HFFc6 (cell line): Measurements from ENCODE around the gene ILDR1. TPM values are rescaled to one million over a fixed set of nuclear protein-coding genes. Genes with fewer than 3 reads are reported as not detected.

Experiments used
- DNase-seq: peaks from one replicate; pipeline ENCODE4 v3.0.0-alpha.2; 2018
- H3K27ac Mint-ChIP-seq: 2 replicates; pipeline ENCODE4 v1.8.0; 2020; ENCODE audit warnings: mild to moderate bottlenecking, mixed read lengths
- H3K27me3 Mint-ChIP-seq: 2 replicates; pipeline ENCODE4 v1.8.0; 2021; ENCODE audit warnings: mild to moderate bottlenecking, moderate library complexity, mixed read lengths; ENCODE audit not compliant: insufficient read depth
- H3K36me3 Mint-ChIP-seq: 2 replicates; pipeline ENCODE4 v1.8.0; 2021; ENCODE audit warnings: low read depth, mixed read lengths
- H3K4me1 Mint-ChIP-seq: 2 replicates; pipeline ENCODE4 v1.8.0; 2020; ENCODE audit warnings: low read depth, mixed read lengths
- H3K4me3 Mint-ChIP-seq: 2 replicates; pipeline ENCODE4 v1.8.0; 2020; ENCODE audit warnings: mild to moderate bottlenecking, moderate library complexity, mixed read lengths
- H3K9me3 Mint-ChIP-seq: 2 replicates; pipeline ENCODE4 v1.8.0; 2020; ENCODE audit warnings: mild to moderate bottlenecking, mixed read lengths
- CTCF ChIP-seq: fragments of 200-600 bp; sonication (generic); IDR thresholded peaks from 2 replicates; pipeline ENCODE4 v1.5.0; 2021; ENCODE audit warnings: antibody characterized with exemption, mild to moderate bottlenecking
- total RNA-seq, 6 experiments: library from RNA; stranded (reverse); fragmentation: NEBNext Ultra II Directional; extraction: Animal tissue kit (Norgen Biotek cat#: 25700); gene quantifications; 2 replicates in 1 of 6; 3 replicates in 5 of 6; pipeline ENCODE4 v1.2.3, GENCODE V29; 2021

ILDR1 gene
- total RNA-seq, 6 experiments from 2014 or later: not detected

DNA sequence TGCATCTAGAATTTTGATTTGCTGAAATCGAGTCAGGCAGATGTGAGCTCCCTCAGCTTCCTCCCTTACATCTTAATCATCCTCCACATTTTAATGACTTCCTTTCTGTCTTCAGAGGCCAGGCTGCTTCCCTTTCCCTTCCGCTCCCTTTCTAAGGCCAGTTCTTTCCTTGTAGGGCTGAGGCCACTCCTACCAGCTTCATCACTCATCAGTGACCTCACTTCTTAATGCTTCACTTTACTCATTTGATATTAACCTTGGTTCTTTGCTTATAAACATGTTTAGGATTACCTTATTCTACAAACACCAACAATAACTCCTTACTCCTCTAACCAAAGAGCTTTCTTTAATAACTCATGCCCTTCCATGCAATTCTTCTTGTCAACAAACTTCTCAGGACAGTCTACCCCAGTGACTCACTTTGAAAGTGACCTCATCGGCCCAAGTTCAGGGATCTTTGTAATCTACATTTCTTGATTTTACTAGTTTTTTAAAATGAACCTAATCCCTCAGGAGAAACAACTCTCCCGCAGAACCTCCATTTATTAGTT is 23.9 kb downstream of the ILDR1 start:
- Mint-ChIP-seq H3K36me3 (no peaks in the 10 kb centered on the region), H3K27me3 (no peaks in the 10 kb centered on the region; the same call in none of the 2 replicates), H3K9me3 (no peaks in the 10 kb centered on the region), H3K4me3 (peak overlapping the region; percentile 0), H3K27ac (peak overlapping the region; percentile 49), H3K4me1 (peaks cover 51% of the 10 kb centered on the region)
- peak; percentile 41 for DNase-seq
- no peak for TF ChIP-seq CTCF

DNA sequence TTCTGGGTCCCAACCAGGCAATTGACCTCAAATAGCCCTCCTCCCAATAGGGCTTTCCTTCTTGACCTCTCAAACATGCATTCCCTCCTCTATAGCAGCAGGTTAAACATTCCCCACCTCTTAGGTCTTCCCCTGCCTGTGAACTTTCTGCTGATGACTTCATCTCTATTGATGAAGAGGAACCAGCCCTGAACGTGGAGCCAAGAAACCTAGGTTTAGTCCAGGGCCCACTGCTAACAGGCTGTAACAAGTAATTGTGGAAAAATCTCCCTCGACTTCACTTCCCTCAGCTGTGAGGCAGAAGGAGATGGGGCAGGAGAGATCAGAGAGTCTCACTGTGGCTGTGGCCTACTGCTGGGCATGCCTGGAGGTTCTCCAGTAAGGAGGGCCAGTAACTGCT is 24.7 kb downstream of the ILDR1 start:
- TF ChIP-seq CTCF: no peak
- no peak for DNase-seq

DNA sequence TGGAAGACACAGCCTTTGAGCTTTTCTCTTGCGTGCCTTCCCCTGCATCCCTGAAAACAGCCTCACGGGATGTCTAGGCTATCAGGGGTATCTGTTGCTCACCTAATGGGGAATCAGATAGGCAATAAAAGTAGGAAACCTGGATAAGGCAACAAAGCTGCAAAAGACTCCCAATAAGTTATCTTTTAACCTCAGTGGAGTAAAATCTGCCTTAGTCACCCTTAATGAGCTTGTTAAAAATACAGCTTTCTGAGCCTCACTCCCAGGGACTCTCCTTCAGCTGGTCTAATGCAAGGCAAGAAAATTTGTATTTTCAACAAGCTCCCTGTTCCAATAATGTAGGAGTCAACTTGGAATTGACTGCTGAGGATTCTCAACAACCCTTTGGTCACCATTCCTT is 25.6 kb downstream of the ILDR1 start:
- Mint-ChIP-seq H3K36me3 (no peaks in the 10 kb centered on the region), H3K4me3 (no peak overlapping the region), H3K27ac (peak overlapping the region; percentile 94), H3K27me3 (no peaks in the 10 kb centered on the region; the same call in 1 of the 2 replicates), H3K4me1 (peaks cover 50% of the 10 kb centered on the region), H3K9me3 (no peaks in the 10 kb centered on the region)
- no peak for TF ChIP-seq CTCF
- no peak for DNase-seq

More for the DNA sequence above, 24.7 kb downstream of the ILDR1 start:
- H3K4me1 Mint-ChIP-seq: peaks cover 50% of the 10 kb centered on the region
- peak overlapping the region; percentile 49 for H3K27ac Mint-ChIP-seq
- no peak overlapping the region for H3K4me3 Mint-ChIP-seq
- no peaks in the 10 kb centered on the region; the same call in 1 of the 2 replicates for H3K27me3 Mint-ChIP-seq
- H3K36me3 Mint-ChIP-seq: no peaks in the 10 kb centered on the region
- H3K9me3 Mint-ChIP-seq: no peaks in the 10 kb centered on the region

GRCh38 chr3:121995161-121996137 is 26.6 kb downstream of the ILDR1 start:
- Mint-ChIP-seq H3K9me3 (no peaks in the 10 kb centered on the region), H3K4me1 (peaks cover 50% of the 10 kb centered on the region), H3K36me3 (no peaks in the 10 kb centered on the region), H3K27ac (peak overlapping the region; percentile 94), H3K4me3 (0 out of 2 replicates have a peak overlapping the region, but pooled peaks have one; percentile 5), H3K27me3 (no peaks in the 10 kb centered on the region; the same call in 1 of the 2 replicates)
- peak; percentile 69 for TF ChIP-seq CTCF
- DNase-seq: peak; percentile 57

- Mint-ChIP-seq H3K4me1 (peaks cover 50% of the 10 kb centered on the region), H3K9me3 (no peaks in the 10 kb centered on the region), H3K36me3 (no peaks in the 10 kb centered on the region), H3K27me3 (no peaks in the 10 kb centered on the region; the same call in 1 of the 2 replicates), H3K4me3 (no peak overlapping the region), H3K27ac (peak overlapping the region; percentile 94)
- no peak for DNase-seq
- TF ChIP-seq CTCF: no peak
Measured at GRCh38 chr3:121994551-121994950, 27.5 kb downstream of the ILDR1 start.
